Gastrocnemius medialis (tissue), 4 donors: ENCODE results near the gene DPM3.

Source experiments
- CTCF ChIP-seq, 5 experiments: fragments of 450-650 bp in 3 of 5; fragments of 200-600 bp in 2 of 5; sonication (generic) in 2 of 5; IDR thresholded peaks in 4 of 5; conservative IDR thresholded peaks in 1 of 5; 1 replicate in 4 of 5; 2 replicates in 1 of 5; pipeline ENCODE4 v1.5.1; 2016 to 2019; ENCODE audit warnings: antibody characterized with exemption in 5 of 5, mild to moderate bottlenecking in 3 of 5, moderate library complexity in 3 of 5
- POLR2A ChIP-seq, 2 donors: fragments of 450-650 bp; IDR thresholded peaks; one replicate each; pipeline ENCODE4 v1.6.1; 2017; ENCODE audit warnings: antibody characterized with exemption in 2 of 2, mild to moderate bottlenecking in 2 of 2, moderate library complexity in 2 of 2

- TF ChIP-seq CTCF (IDR thresholded peaks at IDR 0.05 in 4 of 5, conservative IDR thresholded peaks at IDR 0.05 in 1 of 5) (no peak), POLR2A (IDR thresholded peaks at IDR 0.05) (no peak)
Measured at GRCh38 chr1:155099331-155099730, 41.0 kb downstream of the DPM3 start.
